ENCODE measurements around the gene PPP2R2C. TPM values are rescaled to one million over a fixed set of nuclear protein-coding genes. Genes with fewer than 3 reads are reported as not detected.

PPP2R2C gene
- polyA plus RNA-seq, 4 donors: 0.16 to 2.3 (median 0.81) TPM; not detected in 1

GRCh38 chr4:6491235-6491634 lies 18.8 kb upstream of the PPP2R2C start:
- no peak for FAIRE-seq
- Histone ChIP-seq H3K27ac (ENCODE audit: low read depth in 1 of 3, low read length in 2 of 3) (no peak overlapping the region), H3K36me3 (ENCODE audit: control insufficient read depth in 3 of 3, insufficient read depth in 2 of 3, low read depth in 1 of 3, low read length in 3 of 3) (no peaks in the 10 kb centered on the region), H3K4me1 (ENCODE audit: control insufficient read depth in 3 of 3, insufficient read depth in 2 of 3, low read depth in 1 of 3, low read length in 2 of 3) (no peaks in the 10 kb centered on the region), H3K27me3 (ENCODE audit: control insufficient read depth in 3 of 3, insufficient read depth in 3 of 3, low read length in 3 of 3) (no peaks in the 10 kb centered on the region), H3K9me3 (ENCODE audit: control insufficient read depth in 2 of 2, insufficient read depth in 1 of 2, low read depth in 1 of 2, low read length in 1 of 2) (peaks cover 0 to 2% of the 10 kb centered on the region in 2 donors), H3K4me3 (ENCODE audit: low read depth in 1 of 3, low read length in 3 of 3) (no peak overlapping the region)
- DNase-seq: no peak

DNA sequence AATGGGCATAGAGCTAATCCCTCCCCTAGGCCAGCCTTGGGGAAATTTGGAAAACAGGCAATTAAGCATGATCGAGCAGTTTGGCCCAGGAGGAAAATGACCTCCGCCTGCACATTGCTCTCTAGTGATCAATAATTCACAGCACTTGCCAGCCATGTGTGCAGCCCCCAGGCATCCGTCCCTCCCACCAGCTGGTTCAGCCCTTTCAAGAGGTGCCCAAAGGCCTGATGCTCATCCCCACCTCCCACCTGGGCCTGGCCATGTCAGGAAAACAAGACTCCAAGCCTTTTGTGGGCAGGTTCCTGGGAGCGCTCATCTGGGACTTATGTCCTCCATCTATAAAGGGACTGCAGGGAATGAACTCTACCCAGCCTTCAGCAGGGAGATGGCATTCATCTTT lies 17.5 kb upstream of the PPP2R2C start:
- Histone ChIP-seq H3K36me3 (ENCODE audit: control insufficient read depth in 3 of 3, insufficient read depth in 2 of 3, low read depth in 1 of 3, low read length in 3 of 3) (no peaks in the 10 kb centered on the region), H3K4me1 (ENCODE audit: control insufficient read depth in 3 of 3, insufficient read depth in 2 of 3, low read depth in 1 of 3, low read length in 2 of 3) (no peaks in the 10 kb centered on the region), H3K4me3 (ENCODE audit: low read depth in 1 of 3, low read length in 3 of 3) (no peak overlapping the region), H3K9me3 (ENCODE audit: control insufficient read depth in 2 of 2, insufficient read depth in 1 of 2, low read depth in 1 of 2, low read length in 1 of 2) (peaks cover 0 to 2% of the 10 kb centered on the region in 2 donors), H3K27ac (ENCODE audit: low read depth in 1 of 3, low read length in 2 of 3) (no peak overlapping the region), H3K27me3 (ENCODE audit: control insufficient read depth in 3 of 3, insufficient read depth in 3 of 3, low read length in 3 of 3) (no peaks in the 10 kb centered on the region)
- FAIRE-seq: no peak
- no peak for DNase-seq
- WGBS, 3 donors: 52 to 66% (median 63%) methylated on average over 4 of the region's 4 CpGs

- Histone ChIP-seq H3K9me3 (ENCODE audit: control insufficient read depth in 2 of 2, insufficient read depth in 1 of 2, low read depth in 1 of 2, low read length in 1 of 2) (peaks cover 0 to 2% of the 10 kb centered on the region in 2 donors), H3K36me3 (ENCODE audit: control insufficient read depth in 3 of 3, insufficient read depth in 2 of 3, low read depth in 1 of 3, low read length in 3 of 3) (no peaks in the 10 kb centered on the region), H3K27me3 (ENCODE audit: control insufficient read depth in 3 of 3, insufficient read depth in 3 of 3, low read length in 3 of 3) (no peaks in the 10 kb centered on the region), H3K4me3 (ENCODE audit: low read depth in 1 of 3, low read length in 3 of 3) (no peak overlapping the region), H3K4me1 (ENCODE audit: control insufficient read depth in 3 of 3, insufficient read depth in 2 of 3, low read depth in 1 of 3, low read length in 2 of 3) (no peaks in the 10 kb centered on the region), H3K27ac (ENCODE audit: low read depth in 1 of 3, low read length in 2 of 3) (no peak overlapping the region)
- WGBS, 3 donors: 46 to 53% (median 51%) methylated on average over 2 of the region's 2 CpGs
- no peak for FAIRE-seq
- no peak for DNase-seq
These were observed 15.1 kb upstream of the PPP2R2C start for GRCh38 chr4:6487466-6487865.

DNA sequence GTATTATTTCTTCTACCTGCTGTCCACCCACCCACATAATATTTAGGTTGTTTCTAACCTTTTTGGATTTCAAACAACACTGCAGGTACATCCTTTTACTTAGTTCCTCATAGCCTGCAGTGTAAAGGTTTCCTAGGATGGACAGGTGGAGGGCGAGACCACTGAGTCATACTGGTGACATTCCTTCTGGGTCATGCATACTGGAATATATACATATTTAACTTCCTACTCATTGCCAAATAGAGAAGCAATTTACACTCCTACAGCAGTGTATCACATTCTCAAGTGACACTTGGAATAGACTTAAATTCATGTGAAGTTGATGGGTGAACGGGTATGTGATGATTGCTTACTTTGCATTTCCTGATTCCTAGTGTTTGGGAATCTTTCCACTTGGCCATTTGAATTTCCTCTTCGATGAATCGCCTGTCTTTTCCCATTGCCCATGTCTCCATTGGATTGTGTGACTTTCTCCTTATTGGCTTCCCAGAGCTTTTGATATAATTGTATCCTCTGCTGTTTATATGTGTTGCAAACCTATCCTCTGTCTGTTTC lies 8.2 kb upstream of the PPP2R2C start:
- Histone ChIP-seq H3K9me3 (ENCODE audit: control insufficient read depth in 2 of 2, insufficient read depth in 1 of 2, low read depth in 1 of 2, low read length in 1 of 2) (no peaks in the 10 kb centered on the region), H3K4me1 (ENCODE audit: control insufficient read depth in 3 of 3, insufficient read depth in 2 of 3, low read depth in 1 of 3, low read length in 2 of 3) (no peaks in the 10 kb centered on the region), H3K27ac (ENCODE audit: low read depth in 1 of 3, low read length in 2 of 3) (no peak overlapping the region), H3K36me3 (ENCODE audit: control insufficient read depth in 3 of 3, insufficient read depth in 2 of 3, low read depth in 1 of 3, low read length in 3 of 3) (no peaks in the 10 kb centered on the region), H3K27me3 (ENCODE audit: control insufficient read depth in 3 of 3, insufficient read depth in 3 of 3, low read length in 3 of 3) (peaks cover 0 to 2% (median 0%) of the 10 kb centered on the region in 3 donors), H3K4me3 (ENCODE audit: low read depth in 1 of 3, low read length in 3 of 3) (no peak overlapping the region)
- no peak for DNase-seq
- FAIRE-seq: no peak
- 63 to 68% (median 67%) methylated on average over 4 of the region's 4 CpGs for WGBS, 3 donors

- H3K36me3 ChIP-seq (ENCODE audit: control insufficient read depth in 3 of 3, insufficient read depth in 2 of 3, low read depth in 1 of 3, low read length in 3 of 3): no peaks in the 10 kb centered on the region
- FAIRE-seq (no peak), DNase-seq (no peak)
- H3K27me3 ChIP-seq (ENCODE audit: control insufficient read depth in 3 of 3, insufficient read depth in 3 of 3, low read length in 3 of 3): peaks cover 0 to 2% (median 2%) of the 10 kb centered on the region in 3 donors
- no peaks in the 10 kb centered on the region for H3K9me3 ChIP-seq (ENCODE audit: control insufficient read depth in 2 of 2, insufficient read depth in 1 of 2, low read depth in 1 of 2, low read length in 1 of 2)
- no peak overlapping the region for H3K27ac ChIP-seq (ENCODE audit: low read depth in 1 of 3, low read length in 2 of 3)
- WGBS, 3 donors: 67 to 69% (median 67%) methylated on average over 17 of the region's 17 CpGs
- H3K4me3 ChIP-seq (ENCODE audit: low read depth in 1 of 3, low read length in 3 of 3): no peak overlapping the region
- no peaks in the 10 kb centered on the region for H3K4me1 ChIP-seq (ENCODE audit: control insufficient read depth in 3 of 3, insufficient read depth in 2 of 3, low read depth in 1 of 3, low read length in 2 of 3)
These were observed 6.3 kb upstream of the PPP2R2C start for GRCh38 chr4:6478546-6479220.

- no peaks in the 10 kb centered on the region for H3K4me1 ChIP-seq (ENCODE audit: control insufficient read depth in 3 of 3, insufficient read depth in 2 of 3, low read depth in 1 of 3, low read length in 2 of 3)
- no peak for FAIRE-seq
- no peak for DNase-seq
- no peaks in the 10 kb centered on the region for H3K9me3 ChIP-seq (ENCODE audit: control insufficient read depth in 2 of 2, insufficient read depth in 1 of 2, low read depth in 1 of 2, low read length in 1 of 2)
- no peak overlapping the region for H3K27ac ChIP-seq (ENCODE audit: low read depth in 1 of 3, low read length in 2 of 3)
- peaks cover 5 to 11% (median 11%) of the 10 kb centered on the region in 3 donors for H3K27me3 ChIP-seq (ENCODE audit: control insufficient read depth in 3 of 3, insufficient read depth in 3 of 3, low read length in 3 of 3)
- WGBS, 3 donors: 86 to 91% (median 86%) methylated on average over 4 of the region's 4 CpGs
- no peak overlapping the region for H3K4me3 ChIP-seq (ENCODE audit: low read depth in 1 of 3, low read length in 3 of 3)
- no peaks in the 10 kb centered on the region for H3K36me3 ChIP-seq (ENCODE audit: control insufficient read depth in 3 of 3, insufficient read depth in 2 of 3, low read depth in 1 of 3, low read length in 3 of 3)
These were observed 4.5 kb upstream of the PPP2R2C start for GRCh38 chr4:6476893-6477292.

GRCh38 chr4:6475492-6476020 lies 3.1 kb upstream of the PPP2R2C start:
- FAIRE-seq (no peak), DNase-seq (no peak)
- WGBS, 3 donors: 85 to 86% (median 86%) methylated on average over 11 of the region's 11 CpGs
- Histone ChIP-seq H3K9me3 (ENCODE audit: control insufficient read depth in 2 of 2, insufficient read depth in 1 of 2, low read depth in 1 of 2, low read length in 1 of 2) (no peaks in the 10 kb centered on the region), H3K27ac (ENCODE audit: low read depth in 1 of 3, low read length in 2 of 3) (no peak overlapping the region), H3K27me3 (ENCODE audit: control insufficient read depth in 3 of 3, insufficient read depth in 3 of 3, low read length in 3 of 3) (peaks cover 13 to 16% (median 13%) of the 10 kb centered on the region in 3 donors), H3K4me1 (ENCODE audit: control insufficient read depth in 3 of 3, insufficient read depth in 2 of 3, low read depth in 1 of 3, low read length in 2 of 3) (no peaks in the 10 kb centered on the region), H3K36me3 (ENCODE audit: control insufficient read depth in 3 of 3, insufficient read depth in 2 of 3, low read depth in 1 of 3, low read length in 3 of 3) (no peaks in the 10 kb centered on the region), H3K4me3 (ENCODE audit: low read depth in 1 of 3, low read length in 3 of 3) (no peak overlapping the region)

DNA sequence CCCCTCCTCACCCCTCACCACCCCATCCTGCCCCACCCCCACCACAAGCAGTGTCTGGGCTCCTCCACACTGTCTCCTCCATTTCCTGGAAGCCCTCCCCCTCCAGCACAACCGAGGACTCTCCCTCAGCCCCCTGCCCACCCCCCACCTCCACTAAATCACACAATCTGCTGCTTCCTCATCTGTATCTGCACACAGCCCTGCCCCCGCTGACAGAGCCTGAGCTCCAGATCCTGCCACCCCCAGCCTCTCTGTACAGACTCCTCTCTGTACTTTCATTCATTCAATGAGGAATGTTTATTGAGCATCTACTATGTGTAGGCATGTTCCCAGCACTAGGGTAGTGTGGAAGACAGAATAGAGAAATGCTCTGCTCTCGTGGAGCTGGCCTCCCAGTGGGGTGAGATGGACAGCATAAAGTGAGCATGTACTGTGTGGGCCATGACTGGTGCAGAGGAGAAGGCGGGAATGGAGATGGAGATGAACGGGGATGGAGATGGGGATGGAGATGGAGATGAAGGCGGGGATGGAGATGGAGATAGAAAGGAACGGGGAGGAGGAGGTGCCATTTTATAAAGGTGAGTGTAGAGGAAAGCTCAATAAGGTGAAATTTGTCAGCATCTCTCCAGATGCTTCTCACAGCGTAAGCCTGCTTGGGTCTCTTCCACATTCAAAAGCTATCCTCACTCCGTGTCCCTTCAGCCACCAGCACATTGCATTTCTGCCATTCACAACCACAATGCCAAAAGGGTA lies 2.5 kb upstream of the PPP2R2C start:
- Histone ChIP-seq H3K4me1 (ENCODE audit: control insufficient read depth in 3 of 3, insufficient read depth in 2 of 3, low read depth in 1 of 3, low read length in 2 of 3) (no peaks in the 10 kb centered on the region), H3K27ac (ENCODE audit: low read depth in 1 of 3, low read length in 2 of 3) (no peak overlapping the region), H3K27me3 (ENCODE audit: control insufficient read depth in 3 of 3, insufficient read depth in 3 of 3, low read length in 3 of 3) (peaks cover 15 to 23% (median 15%) of the 10 kb centered on the region in 3 donors), H3K9me3 (ENCODE audit: control insufficient read depth in 2 of 2, insufficient read depth in 1 of 2, low read depth in 1 of 2, low read length in 1 of 2) (no peaks in the 10 kb centered on the region), H3K4me3 (ENCODE audit: low read depth in 1 of 3, low read length in 3 of 3) (no peak overlapping the region), H3K36me3 (ENCODE audit: control insufficient read depth in 3 of 3, insufficient read depth in 2 of 3, low read depth in 1 of 3, low read length in 3 of 3) (no peaks in the 10 kb centered on the region)
- DNase-seq: no peak
- WGBS, 3 donors: 69 to 70% (median 70%) methylated on average over 9 of the region's 9 CpGs
- FAIRE-seq: no peak
